GM12874 (cell line): ENCODE measurements around the gene SLC16A6.

ENCODE experiments used
- TF ChIP-seq, protein P1 (sequence below): IDR thresholded peaks from 2 replicates; pipeline ENCODE4 v1.5.1; 2011; ENCODE audit warnings: low read depth, mild to moderate bottlenecking, control low read depth, low read length, moderate library complexity; ENCODE audit not compliant: insufficient read depth

The SLC16A6 gene

DNA sequence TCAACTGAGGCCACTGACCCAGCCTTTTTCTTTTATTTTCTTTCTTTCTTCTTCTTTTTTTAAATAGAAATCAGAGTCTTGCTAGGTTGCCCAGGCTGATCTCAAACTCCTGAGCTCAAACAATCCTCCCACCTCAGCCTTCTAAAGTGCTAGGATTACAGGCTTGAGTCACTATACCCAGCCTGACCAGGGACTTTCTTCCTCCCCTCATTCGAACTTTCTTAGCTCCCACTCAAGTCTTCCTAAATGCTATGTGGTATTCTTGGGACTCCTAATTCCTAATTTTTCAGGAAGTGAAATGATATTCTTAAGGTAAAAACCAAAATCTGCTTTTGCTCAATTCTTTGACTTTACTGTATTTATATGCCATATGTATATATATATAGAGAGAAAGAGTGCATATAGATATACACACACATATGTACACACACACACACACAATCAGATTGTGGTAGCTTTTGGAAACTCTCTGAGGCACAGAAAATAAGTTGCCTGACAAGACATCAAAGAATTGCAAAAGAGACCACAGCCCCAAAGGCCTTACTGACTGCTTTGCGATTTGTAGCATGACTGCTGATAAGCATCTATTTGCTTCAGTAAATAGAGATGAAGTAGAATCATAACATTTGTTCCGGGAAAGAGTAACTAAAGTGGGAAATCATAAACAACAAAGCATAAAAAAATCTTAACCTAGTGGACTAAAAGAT is 52.6 kb downstream of the SLC16A6 start:
- TF ChIP-seq, protein P1, sequence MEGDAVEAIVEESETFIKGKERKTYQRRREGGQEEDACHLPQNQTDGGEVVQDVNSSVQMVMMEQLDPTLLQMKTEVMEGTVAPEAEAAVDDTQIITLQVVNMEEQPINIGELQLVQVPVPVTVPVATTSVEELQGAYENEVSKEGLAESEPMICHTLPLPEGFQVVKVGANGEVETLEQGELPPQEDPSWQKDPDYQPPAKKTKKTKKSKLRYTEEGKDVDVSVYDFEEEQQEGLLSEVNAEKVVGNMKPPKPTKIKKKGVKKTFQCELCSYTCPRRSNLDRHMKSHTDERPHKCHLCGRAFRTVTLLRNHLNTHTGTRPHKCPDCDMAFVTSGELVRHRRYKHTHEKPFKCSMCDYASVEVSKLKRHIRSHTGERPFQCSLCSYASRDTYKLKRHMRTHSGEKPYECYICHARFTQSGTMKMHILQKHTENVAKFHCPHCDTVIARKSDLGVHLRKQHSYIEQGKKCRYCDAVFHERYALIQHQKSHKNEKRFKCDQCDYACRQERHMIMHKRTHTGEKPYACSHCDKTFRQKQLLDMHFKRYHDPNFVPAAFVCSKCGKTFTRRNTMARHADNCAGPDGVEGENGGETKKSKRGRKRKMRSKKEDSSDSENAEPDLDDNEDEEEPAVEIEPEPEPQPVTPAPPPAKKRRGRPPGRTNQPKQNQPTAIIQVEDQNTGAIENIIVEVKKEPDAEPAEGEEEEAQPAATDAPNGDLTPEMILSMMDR, result no peak

DNA sequence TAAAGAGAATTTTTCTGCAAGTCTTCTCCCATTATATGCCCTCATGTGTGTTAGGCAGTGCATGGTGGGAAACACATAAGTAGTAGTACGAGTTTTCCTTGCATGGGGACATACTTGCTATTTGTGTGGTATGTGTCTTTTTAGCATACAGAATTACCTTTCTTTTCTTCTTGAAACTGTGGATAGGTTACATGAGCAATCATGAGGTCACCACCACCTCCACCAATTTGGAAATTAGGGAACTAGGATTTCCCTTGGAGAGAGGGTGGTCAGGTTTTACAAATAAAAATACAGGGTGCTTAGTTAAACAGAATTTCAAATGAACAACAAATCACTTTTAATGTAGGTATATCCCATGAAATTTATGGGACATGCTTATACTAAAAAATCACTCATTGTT is 59.4 kb downstream of the SLC16A6 start:
- TF ChIP-seq, protein P1, result no peak

DNA sequence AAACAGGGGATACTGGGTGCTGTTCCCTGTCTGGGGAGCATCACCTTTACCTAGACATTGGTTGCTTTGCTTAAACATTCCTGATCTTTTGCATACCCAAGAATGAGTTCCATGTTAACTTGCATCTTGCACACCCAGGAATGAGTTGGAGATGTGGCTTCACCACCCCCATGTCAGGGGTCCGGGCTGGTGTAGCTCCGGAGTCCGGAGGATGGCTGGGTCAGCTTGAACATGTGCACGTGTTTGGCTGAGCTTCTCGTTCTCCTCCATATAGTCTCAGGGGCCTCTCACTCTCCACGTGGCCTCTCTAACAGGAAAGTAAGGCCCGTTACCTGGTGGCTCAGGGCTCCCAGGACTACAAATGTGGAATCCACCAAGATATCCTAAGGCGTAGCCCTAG is 61.3 kb downstream of the SLC16A6 start:
- TF ChIP-seq, protein P1, result no peak

DNA sequence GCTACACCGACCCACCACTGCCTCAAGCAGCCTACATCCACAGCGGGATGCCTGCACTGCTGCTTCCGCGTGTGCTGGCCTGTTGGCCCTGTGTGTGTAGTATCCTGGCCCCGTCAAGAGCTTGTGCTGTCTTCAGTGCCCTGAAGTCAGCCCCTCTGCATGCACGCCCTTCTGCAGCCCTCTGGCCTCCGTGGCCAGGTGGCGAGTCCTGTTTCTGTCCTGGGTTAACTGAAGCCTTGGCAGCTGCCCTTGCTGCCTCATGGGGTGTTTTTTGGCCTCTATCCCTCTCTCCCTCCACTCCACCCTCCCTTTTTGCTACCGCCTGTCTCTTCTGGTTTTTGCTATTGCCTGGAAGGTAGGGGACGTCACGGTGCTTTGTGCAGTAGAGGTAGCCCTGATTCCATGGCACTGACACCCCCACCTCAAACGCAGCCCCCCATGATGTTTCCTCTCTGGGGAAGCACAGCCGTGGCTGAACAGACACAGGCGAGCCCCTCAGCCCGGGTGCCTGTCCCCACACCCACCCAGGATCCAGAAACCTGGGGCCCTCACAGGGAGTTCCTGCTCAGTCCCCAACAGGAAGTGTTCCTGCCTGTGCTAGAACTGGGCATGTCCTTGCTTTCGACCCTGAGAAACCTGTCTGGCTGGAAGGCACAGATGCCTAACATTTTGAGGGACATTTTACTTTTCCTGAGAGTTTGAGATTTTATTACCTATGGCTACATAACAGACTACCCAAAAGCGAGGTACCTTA is 61.9 kb downstream of the SLC16A6 start:
- TF ChIP-seq, protein P1, result no peak

DNA sequence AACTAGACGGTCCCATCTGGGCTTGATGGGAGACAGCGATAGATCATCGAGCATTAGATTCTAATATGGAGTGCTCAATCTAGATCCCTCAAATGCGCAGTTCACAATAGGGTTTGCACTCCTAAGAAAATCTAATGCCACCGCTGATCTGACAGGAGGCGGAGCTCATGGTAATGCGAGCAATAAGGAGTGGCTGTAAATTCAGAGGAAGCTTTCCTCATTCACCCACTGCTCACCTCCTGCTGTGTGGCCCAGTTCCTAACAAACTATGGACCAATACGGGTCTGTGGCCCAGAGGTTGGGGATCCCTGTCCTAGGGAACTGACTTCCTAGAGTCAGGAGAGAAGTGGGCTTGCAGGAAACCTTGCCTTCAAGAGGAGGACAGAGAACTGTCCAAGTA is 68.3 kb downstream of the SLC16A6 start:
- TF ChIP-seq, protein P1, result no peak

DNA sequence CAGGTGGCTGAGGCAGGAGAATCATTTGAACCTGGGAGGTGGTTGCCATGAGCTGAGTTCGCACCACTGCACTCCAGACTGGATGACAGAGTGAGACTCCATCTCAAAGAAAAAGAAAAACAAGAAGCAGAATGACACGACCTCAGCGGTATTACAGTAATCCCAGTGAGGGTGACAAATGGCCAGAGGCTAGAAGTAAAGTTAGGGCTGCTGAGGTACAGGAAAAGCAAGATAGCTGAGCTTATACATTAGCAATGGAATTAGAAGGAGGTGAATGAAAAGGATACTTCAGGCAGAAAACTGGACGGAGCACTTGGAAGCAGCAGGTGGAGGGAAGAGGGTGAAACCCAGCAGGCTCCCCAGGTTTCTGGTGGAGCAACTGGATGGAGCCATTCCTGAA is 69.1 kb downstream of the SLC16A6 start:
- TF ChIP-seq, protein P1, result no peak
